Left ventricle myocardium inferior (tissue), 1 donor: Measurements from ENCODE around the gene GDF9. TPM values are rescaled to one million over a fixed set of nuclear protein-coding genes. Genes with fewer than 3 reads are reported as not detected.
A peak's percentile ranks its signal among the peaks of the same experiment; 100 is the strongest.

Experiments
- DNase-seq: peaks from one replicate; pipeline ENCODE4 v3.0.0-alpha.2; 2020
- H3K27ac ChIP-seq: fragments of 200-600 bp; replicated peaks from 2 replicates; pipeline ENCODE4 v1.8.0; 2021
- H3K27me3 ChIP-seq: fragments of 200-600 bp; 2 replicates; pipeline ENCODE4 v1.8.0; 2021; ENCODE audit warnings: low read depth
- H3K36me3 ChIP-seq: fragments of 200-600 bp; 2 replicates; pipeline ENCODE4 v1.8.0; 2021
- H3K4me1 ChIP-seq: fragments of 200-600 bp; 2 replicates; pipeline ENCODE4 v1.8.0; 2021
- H3K4me3 ChIP-seq: fragments of 200-600 bp; 2 replicates; pipeline ENCODE4 v1.8.0; 2021; ENCODE audit warnings: mild to moderate bottlenecking, moderate library complexity
- H3K9me3 ChIP-seq: fragments of 200-600 bp; replicated peaks from 2 replicates; pipeline ENCODE4 v1.8.0; 2021
- CTCF ChIP-seq: fragments of 200-600 bp; IDR thresholded peaks from 2 replicates; pipeline ENCODE4 v1.8.0; 2021; ENCODE audit warnings: antibody characterized with exemption, mild to moderate bottlenecking, borderline replicate concordance
- intact Hi-C: fragments of 100-400 bp; cut with micrococcal nuclease; formaldehyde crosslinking; loops from one replicate; pipeline ENCODE4 v1.11.0; 2022
- total RNA-seq: library from RNA; stranded (reverse); fragmentation: NEBNext Ultra II Directional; extraction: Animal tissue kit (Norgen Biotek cat#: 25700); gene quantifications from one replicate; pipeline ENCODE4 v1.2.1, GENCODE V29; 2021
- donor health status: DM: no; HTN: yes; CAD: no; lungs with severe emphysema.

GDF9 gene
- total RNA-seq, 1 donor from 2014 or later, result 0.52 TPM

- no peak for DNase-seq
- Histone ChIP-seq H3K9me3 (no peaks in the 10 kb centered on the region), H3K27me3 (no peaks in the 10 kb centered on the region), H3K4me3 (no peak overlapping the region), H3K36me3 (peaks cover 82% of the 10 kb centered on the region), H3K27ac (no peak overlapping the region), H3K4me1 (peaks cover 4% of the 10 kb centered on the region)
- TF ChIP-seq CTCF, result peak; percentile 79
- intact Hi-C loops, result no loop called here
These were observed 17.1 kb upstream of the GDF9 start for GRCh38 chr5:132883261-132883834.

GRCh38 chr5:132877938-132878337, 11.7 kb upstream of the GDF9 start:
- no peaks in the 10 kb centered on the region for H3K9me3 ChIP-seq
- H3K4me3 ChIP-seq, result no peak overlapping the region
- no peak for TF ChIP-seq CTCF
- H3K36me3 ChIP-seq, result peaks cover 54% of the 10 kb centered on the region
- H3K27ac ChIP-seq, result peak overlapping the region; percentile 64
- H3K4me1 ChIP-seq, result peaks cover 40% of the 10 kb centered on the region
- DNase-seq, result peak; percentile 23
- intact Hi-C loops, result no loop called here
- no peaks in the 10 kb centered on the region for H3K27me3 ChIP-seq

- intact Hi-C loops, result no loop called here
- no peaks in the 10 kb centered on the region for H3K27me3 ChIP-seq
- peaks cover 49% of the 10 kb centered on the region for H3K36me3 ChIP-seq
- TF ChIP-seq CTCF, result no peak
- DNase-seq, result no peak
- H3K9me3 ChIP-seq, result no peaks in the 10 kb centered on the region
- no peak overlapping the region for H3K4me3 ChIP-seq
- H3K27ac ChIP-seq, result peak overlapping the region; percentile 64
- H3K4me1 ChIP-seq, result peaks cover 45% of the 10 kb centered on the region
These were observed 11.2 kb upstream of the GDF9 start for GRCh38 chr5:132877466-132877865.

GRCh38 chr5:132876020-132876759, 9.9 kb upstream of the GDF9 start:
- no peak for DNase-seq
- Histone ChIP-seq H3K4me3 (no peak overlapping the region), H3K27ac (peak overlapping the region; percentile 64), H3K27me3 (no peaks in the 10 kb centered on the region), H3K36me3 (peaks cover 43% of the 10 kb centered on the region), H3K9me3 (no peaks in the 10 kb centered on the region), H3K4me1 (peaks cover 58% of the 10 kb centered on the region)
- TF ChIP-seq CTCF, result no peak
- intact Hi-C loops, result no loop called here

- DNase-seq, result no peak
- Histone ChIP-seq H3K36me3 (peaks cover 42% of the 10 kb centered on the region), H3K4me1 (peaks cover 61% of the 10 kb centered on the region), H3K27me3 (no peaks in the 10 kb centered on the region), H3K27ac (peak overlapping the region; percentile 64), H3K4me3 (no peak overlapping the region), H3K9me3 (no peaks in the 10 kb centered on the region)
- intact Hi-C loops, result no loop called here
- no peak for TF ChIP-seq CTCF
These were observed 7.6 kb upstream of the GDF9 start for GRCh38 chr5:132873930-132874271.
